K562 (cell line): ENCODE measurements around the gene HIVEP3. TPM values are rescaled to one million over a fixed set of nuclear protein-coding genes. Genes with fewer than 3 reads are reported as not detected.

Source experiments
- polyA plus RNA-seq, 8 experiments: library from polyadenylated mRNA; depleted of rRNA in 4 of 8; stranded (reverse) in 5 of 8; unstranded in 3 of 8; fragments of >200 nt; fragmentation: Nextera tagmentation in 2 of 8; fragmentation: Illumina TruSeq in 1 of 8; extraction: Ambion mirVana in 2 of 8; extraction: Trizol in 1 of 8; gene quantifications; 2 replicates each; pipeline versions ENCODE4 v1.2.1 to v1.2.3, GENCODE V29; 2011 to 2014; ENCODE audit warnings: inconsistent platforms in 1 of 8, missing spikeins in 1 of 8
- small RNA-seq: library from RNA; depleted of rRNA; stranded (forward); fragments of <200 nt; gene quantifications from one replicate; pipeline ENCODE3, GENCODE V24; 2014
- total RNA-seq, 7 experiments: library from RNA; depleted of rRNA in 6 of 7; stranded (reverse); fragments of >200 nt in 6 of 7; fragmentation: Illumina TruSeq in 2 of 7; extraction: Trizol in 2 of 7; gene quantifications; 2 replicates each; pipeline versions ENCODE4 v1.2.1 to v1.2.3, GENCODE V29; 2011 to 2021; ENCODE audit warnings: low replicate concordance in 1 of 7

The HIVEP3 gene
- total and polyA plus RNA-seq, 9 of the 15 experiments (the other 6 are each of a cell fraction or from before 2014, with no cell fraction given), result 0.09 to 0.58 (median 0.34) TPM; not detected in 1

Small RNA genes lying within 50 kb of the gene (small RNA-seq; reads per million reads assigned to genes)
- gene RNA5SP45, result not detected

Other genes with a start within 250 kb of the HIVEP3 start
- gene GUCA2B, start 234.5 kb upstream of the HIVEP3 start, total RNA-seq (2014; rRNA removed), result not detected in 2 replicates
- not detected in 2 replicates for gene GUCA2B, start 234.5 kb upstream of the HIVEP3 start, total RNA-seq (2014; rRNA removed; fragmentation: Illumina TruSeq; extraction: Trizol)
- gene GUCA2B, start 234.5 kb upstream of the HIVEP3 start, total RNA-seq (2015; rRNA removed; fragmentation: Illumina TruSeq; extraction: Trizol), result not detected in 2 replicates
- not detected in 2 replicates for gene GUCA2B, start 234.5 kb upstream of the HIVEP3 start, total RNA-seq (2021)
- not detected in 2 replicates for gene GUCA2B, start 234.5 kb upstream of the HIVEP3 start, polyA plus RNA-seq (2011; rRNA removed)
- gene GUCA2B, start 234.5 kb upstream of the HIVEP3 start, polyA plus RNA-seq (2014; fragmentation: Illumina TruSeq; extraction: Trizol), result not detected in 2 replicates
- gene GUCA2B, start 234.5 kb upstream of the HIVEP3 start, polyA plus RNA-seq (2014; fragmentation: Nextera tagmentation; extraction: Ambion mirVana), result not detected
- not detected in 2 replicates for gene GUCA2B, start 234.5 kb upstream of the HIVEP3 start, polyA plus RNA-seq (2014; rRNA removed)
- not detected in 2 replicates for gene GUCA2A, start 245.8 kb upstream of the HIVEP3 start, total RNA-seq (2014; rRNA removed)
- not detected in 2 replicates for gene GUCA2A, start 245.8 kb upstream of the HIVEP3 start, total RNA-seq (2014; rRNA removed; fragmentation: Illumina TruSeq; extraction: Trizol)
- not detected in 2 replicates for gene GUCA2A, start 245.8 kb upstream of the HIVEP3 start, total RNA-seq (2015; rRNA removed; fragmentation: Illumina TruSeq; extraction: Trizol)
- not detected in 2 replicates for gene GUCA2A, start 245.8 kb upstream of the HIVEP3 start, total RNA-seq (2021)
- not detected in 2 replicates for gene GUCA2A, start 245.8 kb upstream of the HIVEP3 start, polyA plus RNA-seq (2011; rRNA removed)
- gene GUCA2A, start 245.8 kb upstream of the HIVEP3 start, polyA plus RNA-seq (2014; fragmentation: Illumina TruSeq; extraction: Trizol), result not detected in 2 replicates
- not detected for gene GUCA2A, start 245.8 kb upstream of the HIVEP3 start, polyA plus RNA-seq (2014; fragmentation: Nextera tagmentation; extraction: Ambion mirVana)
- not detected in 2 replicates for gene GUCA2A, start 245.8 kb upstream of the HIVEP3 start, polyA plus RNA-seq (2014; rRNA removed)